Measurements from ENCODE around the gene ITCH. TPM values are rescaled to one million over a fixed set of nuclear protein-coding genes. Genes with fewer than 3 reads are reported as not detected.

Gene ITCH
- total and polyA plus RNA-seq, 11 donors = 6.0 to 49.0 (median 39.5) TPM

DNA sequence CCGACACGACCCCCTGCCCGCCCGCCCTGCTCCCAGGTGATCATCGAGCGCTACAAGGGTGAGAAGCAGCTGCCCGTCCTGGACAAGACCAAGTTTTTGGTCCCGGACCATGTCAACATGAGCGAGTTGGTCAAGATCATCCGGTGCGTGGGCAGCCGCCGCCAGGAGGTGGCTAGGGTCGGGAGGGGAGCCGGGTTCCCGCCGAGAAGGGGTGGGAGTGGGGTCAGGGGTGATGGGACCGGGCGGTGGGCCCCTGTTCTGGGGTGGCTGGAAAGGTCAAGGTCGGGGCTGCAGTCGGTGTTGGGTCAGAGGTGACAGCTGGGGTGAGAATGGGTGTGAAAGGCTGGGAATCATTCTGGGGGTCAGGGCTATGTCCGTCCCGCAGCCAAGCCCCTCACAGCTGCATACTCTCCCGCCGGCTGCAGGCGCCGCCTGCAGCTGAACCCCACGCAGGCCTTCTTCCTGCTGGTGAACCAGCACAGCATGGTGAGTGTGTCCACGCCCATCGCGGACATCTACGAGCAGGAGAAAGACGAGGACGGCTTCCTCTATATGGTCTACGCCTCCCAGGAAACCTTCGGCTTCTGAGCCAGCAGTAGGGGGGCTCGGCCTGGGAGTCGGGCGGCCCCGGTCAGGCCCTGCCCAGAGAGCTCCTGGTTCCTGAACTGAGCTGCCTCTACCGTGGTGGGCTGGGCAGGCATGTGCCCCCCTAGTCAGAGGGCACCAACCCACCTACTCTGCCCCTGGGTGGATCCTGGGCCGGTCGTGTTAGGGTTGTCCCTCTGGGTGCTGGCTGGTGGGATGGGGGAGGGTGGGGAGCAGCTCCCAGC, 196.5 kb downstream of the ITCH start:
- WGBS, 4 donors = 38 to 49% (median 42%) methylated on average over 31 to 43 of the region's 43 CpGs
- peak overlapping the region in 11 of 12 donors; percentile 81 to 98 (median 95) for H3K27ac ChIP-seq
- DNase-seq (peak in 2 of 5 donors; percentile 30 to 51), ATAC-seq (peak in 3 of 4 donors; percentile 1 to 9 (median 1))
- H3K27me3 ChIP-seq = no peaks in the 10 kb centered on the region
- TF ChIP-seq, protein P1, sequence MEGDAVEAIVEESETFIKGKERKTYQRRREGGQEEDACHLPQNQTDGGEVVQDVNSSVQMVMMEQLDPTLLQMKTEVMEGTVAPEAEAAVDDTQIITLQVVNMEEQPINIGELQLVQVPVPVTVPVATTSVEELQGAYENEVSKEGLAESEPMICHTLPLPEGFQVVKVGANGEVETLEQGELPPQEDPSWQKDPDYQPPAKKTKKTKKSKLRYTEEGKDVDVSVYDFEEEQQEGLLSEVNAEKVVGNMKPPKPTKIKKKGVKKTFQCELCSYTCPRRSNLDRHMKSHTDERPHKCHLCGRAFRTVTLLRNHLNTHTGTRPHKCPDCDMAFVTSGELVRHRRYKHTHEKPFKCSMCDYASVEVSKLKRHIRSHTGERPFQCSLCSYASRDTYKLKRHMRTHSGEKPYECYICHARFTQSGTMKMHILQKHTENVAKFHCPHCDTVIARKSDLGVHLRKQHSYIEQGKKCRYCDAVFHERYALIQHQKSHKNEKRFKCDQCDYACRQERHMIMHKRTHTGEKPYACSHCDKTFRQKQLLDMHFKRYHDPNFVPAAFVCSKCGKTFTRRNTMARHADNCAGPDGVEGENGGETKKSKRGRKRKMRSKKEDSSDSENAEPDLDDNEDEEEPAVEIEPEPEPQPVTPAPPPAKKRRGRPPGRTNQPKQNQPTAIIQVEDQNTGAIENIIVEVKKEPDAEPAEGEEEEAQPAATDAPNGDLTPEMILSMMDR (IDR thresholded peaks at IDR 0.05) = no peak
- TF ChIP-seq POLR2A (IDR thresholded peaks at IDR 0.05) = no peak
- peaks cover 0 to 24% (median 8%) of the 10 kb centered on the region in 12 donors for H3K4me1 ChIP-seq
- H3K36me3 ChIP-seq = peaks cover 0 to 6% (median 0%) of the 10 kb centered on the region in 9 donors
- H3K4me3 ChIP-seq = peak overlapping the region; percentile 57 to 98 (median 86)
- H3K9me3 ChIP-seq = no peaks in the 10 kb centered on the region
- intact Hi-C loops (cut with DNase I) = loop anchor here in 2 of 10 donors (10.0 kb wide), 1 partner anchor 145 kb away; the partner anchor contains the start of gene TP53INP2 (in 2 of the 2)

DNA sequence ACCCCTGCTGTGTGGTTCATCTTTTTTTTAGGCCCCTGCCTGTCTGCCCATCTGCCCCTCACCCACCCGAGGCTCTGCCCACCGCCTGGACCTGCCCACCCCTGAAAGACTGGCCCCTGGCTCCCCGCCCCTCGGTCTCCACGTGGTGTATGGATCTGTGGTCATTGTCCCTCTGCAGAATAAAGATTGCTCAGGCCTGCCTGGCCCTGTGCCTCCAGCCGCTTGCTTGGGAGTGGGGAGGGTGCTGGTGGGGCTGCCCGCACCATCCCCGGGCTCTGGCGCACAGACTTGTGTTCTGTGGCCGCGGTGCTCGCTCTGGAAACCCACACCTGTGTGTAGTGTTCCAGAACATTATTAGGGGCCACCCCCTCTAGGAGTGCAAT, 197.1 kb downstream of the ITCH start:
- peak overlapping the region in 5 of 12 donors; percentile 87 to 98 (median 97) for H3K27ac ChIP-seq
- 84 to 90% (median 87%) methylated on average over 12 of the region's 12 CpGs for WGBS, 4 donors
- peaks cover 0 to 6% (median 0%) of the 10 kb centered on the region in 9 donors for H3K36me3 ChIP-seq
- no peaks in the 10 kb centered on the region for H3K27me3 ChIP-seq
- TF ChIP-seq POLR2A (IDR thresholded peaks at IDR 0.05) = no peak
- TF ChIP-seq, protein P1 (IDR thresholded peaks at IDR 0.05) = no peak
- H3K9me3 ChIP-seq = no peaks in the 10 kb centered on the region
- peaks cover 0 to 30% (median 9%) of the 10 kb centered on the region in 12 donors for H3K4me1 ChIP-seq
- no peak overlapping the region for H3K4me3 ChIP-seq
- intact Hi-C loops (cut with DNase I) = loop anchor here in 1 of 10 donors (10.0 kb wide), 1 partner anchor 145 kb away; the partner anchor contains the start of gene TP53INP2
- DNase-seq (no peak), ATAC-seq (no peak)

DNA sequence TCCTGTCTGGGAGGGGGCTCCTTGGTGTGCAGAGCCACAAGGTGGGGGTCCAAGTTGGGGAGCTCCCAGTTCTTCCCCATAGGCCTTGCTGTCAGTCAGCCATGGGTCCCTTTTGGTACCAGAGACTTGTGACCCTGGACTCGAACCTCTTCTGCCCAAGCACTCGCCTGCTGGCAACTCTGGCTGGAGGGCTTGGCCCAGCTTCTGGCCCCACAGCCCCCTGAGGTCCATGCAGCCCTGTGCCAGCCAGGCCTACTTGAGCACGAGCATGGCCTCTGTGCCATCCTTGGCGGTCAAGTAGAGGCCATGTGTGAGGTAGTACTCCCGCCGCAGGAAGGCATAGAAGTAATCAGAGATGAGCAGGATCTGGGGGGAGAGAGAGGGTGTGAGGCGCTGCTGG, 197.5 kb downstream of the ITCH start:
- intact Hi-C loops (cut with DNase I) = loop anchor here in 1 of 10 donors (10.0 kb wide), 1 partner anchor 144 kb away; the partner anchor contains the start of gene TP53INP2
- peak overlapping the region in 1 of 12 donors; percentile 97 for H3K27ac ChIP-seq
- DNase-seq = no peak
- H3K4me3 ChIP-seq = no peak overlapping the region
- TF ChIP-seq POLR2A (IDR thresholded peaks at IDR 0.05) = no peak
- TF ChIP-seq, protein P1 (IDR thresholded peaks at IDR 0.05) = no peak
- H3K27me3 ChIP-seq = no peaks in the 10 kb centered on the region
- H3K36me3 ChIP-seq = peaks cover 0 to 6% (median 0%) of the 10 kb centered on the region in 9 donors
- peaks cover 0 to 31% (median 9%) of the 10 kb centered on the region in 12 donors for H3K4me1 ChIP-seq
- WGBS, 4 donors = 95 to 96% (median 96%) methylated on average over 7 of the region's 7 CpGs
- ATAC-seq = no peak
- no peaks in the 10 kb centered on the region for H3K9me3 ChIP-seq

MicroRNAs within 50 kb of the gene (microRNA counts, 767-probe panel; counts per million panel counts)
- 0 to 349 counts per million in 2 donors for microRNA hsa-miR-644a

Small RNA genes within 50 kb of the gene (microRNA-seq; reads per million reads assigned to microRNA genes)
- gene MIR644A = 0 reads per million in 4 donors

Other genes starting within 250 kb of the ITCH start
- gene ASIP, start 121.8 kb upstream of the ITCH start, total RNA-seq = 10 to 100 TPM in 6 of 9 donors, 1 to 10 TPM in 3; 3.4 to 23.2 (median 10.4) TPM
- 100 to 1,000 TPM in 1 of 2 donors, under 1 TPM in 1; 0.75 to 117 TPM for gene ASIP, start 121.8 kb upstream of the ITCH start, polyA plus RNA-seq
- 100 to 1,000 TPM in 1 of 9 donors, 10 to 100 TPM in 8; 48.3 to 132 (median 57.2) TPM for gene AHCY, start 59.9 kb upstream of the ITCH start, total RNA-seq
- 10 to 100 TPM; 64.4 to 98.4 TPM for gene AHCY, start 59.9 kb upstream of the ITCH start, polyA plus RNA-seq
- gene DYNLRB1, start 153.1 kb downstream of the ITCH start, total RNA-seq = 100 to 1,000 TPM; 129 to 376 (median 145) TPM
- 100 to 1,000 TPM; 200 to 405 TPM for gene DYNLRB1, start 153.1 kb downstream of the ITCH start, polyA plus RNA-seq
- gene MAP1LC3A, start 195.4 kb downstream of the ITCH start, total RNA-seq = 100 to 1,000 TPM in 3 of 9 donors, 10 to 100 TPM in 6; 54.0 to 212 (median 88.6) TPM
- gene MAP1LC3A, start 195.4 kb downstream of the ITCH start, polyA plus RNA-seq = 100 to 1,000 TPM in 1 of 2 donors, 10 to 100 TPM in 1; 42.8 to 145 TPM